IPS DF 4.7 (cell line): ENCODE data around the gene EIF4EBP3.
"Not testable (repeated sequence)": the region's sequence is repeated elsewhere in the genome, so short reads cannot be mapped to it uniquely, and the experiment has no call there.

Source experiments
- DNase-seq: peaks from one replicate; pipeline ENCODE4 v3.0.0-alpha.2; 2013; ENCODE audit warnings: low spot score; ENCODE audit errors: extremely low read depth

Gene EIF4EBP3

DNA sequence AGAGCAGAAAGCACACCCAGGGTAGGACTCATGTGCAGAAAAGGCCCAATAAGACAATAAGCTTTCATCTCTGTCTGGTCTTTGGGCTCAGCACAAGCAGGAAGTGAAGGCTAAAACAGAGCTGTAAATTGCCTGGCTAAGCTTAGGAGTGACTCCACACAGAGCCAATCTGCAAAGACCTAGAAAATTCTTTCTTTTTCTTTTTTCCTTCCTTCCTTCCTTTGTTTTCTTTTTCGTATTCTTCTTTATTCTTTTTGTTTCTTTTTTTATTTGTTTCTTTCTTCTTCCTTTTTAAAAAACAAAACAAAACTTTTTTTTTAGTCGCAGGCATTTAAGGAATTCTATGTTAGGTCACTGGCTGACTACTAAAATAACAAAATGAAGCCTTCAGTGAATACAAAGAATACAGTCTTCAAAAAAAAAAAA, 29.3 kb downstream of the EIF4EBP3 start:
- DNase-seq, result no peak

DNA sequence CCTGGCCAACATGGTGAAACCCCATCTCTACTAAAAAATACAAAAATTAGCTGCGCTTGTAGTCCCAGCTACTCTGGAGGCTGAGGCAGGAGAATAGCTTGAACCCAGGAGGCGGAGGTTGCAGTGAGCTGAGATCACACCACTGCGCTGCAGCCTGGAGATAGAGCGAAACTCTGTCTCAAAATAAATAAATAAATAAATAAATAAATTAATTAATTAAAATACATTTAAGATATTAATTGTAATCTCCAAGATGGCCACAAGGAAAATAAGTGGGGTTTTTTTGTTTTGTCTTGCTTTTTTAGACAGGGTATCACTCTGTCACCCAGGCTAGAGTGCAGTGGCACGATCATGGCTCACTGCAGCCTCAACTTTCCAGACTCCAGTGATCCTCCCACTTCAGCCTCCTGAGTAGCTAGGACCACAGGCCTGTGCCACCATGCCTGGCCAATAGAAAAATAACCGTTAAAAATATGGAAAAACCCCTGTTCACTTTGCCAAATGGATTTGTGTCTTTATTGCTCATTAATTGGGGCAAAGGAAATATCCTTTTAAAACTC, 31.8 kb downstream of the EIF4EBP3 start:
- DNase-seq, result not testable (repeated sequence)

- DNase-seq, result no peak
Measured at GRCh38 chr5:140587495-140587894, 40.0 kb downstream of the EIF4EBP3 start.

GRCh38 chr5:140588311-140589070, 41.0 kb downstream of the EIF4EBP3 start:
- DNase-seq, result no peak

DNA sequence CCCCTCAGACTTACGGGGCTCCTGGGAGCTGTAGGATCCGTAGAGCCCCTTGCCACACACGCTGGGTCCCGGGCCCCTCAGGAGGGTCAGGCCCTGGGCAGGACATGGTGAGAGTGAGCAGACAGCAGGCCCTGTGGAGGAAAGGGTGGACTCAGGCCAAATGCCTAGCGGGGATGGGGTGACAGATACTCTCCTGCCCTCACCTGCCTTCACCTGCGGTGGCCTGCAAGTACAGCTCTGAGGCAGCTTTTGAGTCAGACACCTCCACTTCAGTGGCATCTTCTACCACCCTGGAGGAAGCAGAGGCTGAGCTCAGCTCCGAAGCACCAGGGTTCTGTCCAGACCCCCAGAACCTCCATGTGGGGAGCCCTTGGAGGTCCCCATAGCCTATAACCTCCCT, 43.4 kb downstream of the EIF4EBP3 start:
- no peak for DNase-seq

- no peak for DNase-seq
Measured at GRCh38 chr5:140591747-140592372, 44.4 kb downstream of the EIF4EBP3 start.

- DNase-seq, result not testable (repeated sequence)
Measured at GRCh38 chr5:140593070-140593469, 45.6 kb downstream of the EIF4EBP3 start.

GRCh38 chr5:140594169-140594568, 46.7 kb downstream of the EIF4EBP3 start:
- DNase-seq, result no peak

DNA sequence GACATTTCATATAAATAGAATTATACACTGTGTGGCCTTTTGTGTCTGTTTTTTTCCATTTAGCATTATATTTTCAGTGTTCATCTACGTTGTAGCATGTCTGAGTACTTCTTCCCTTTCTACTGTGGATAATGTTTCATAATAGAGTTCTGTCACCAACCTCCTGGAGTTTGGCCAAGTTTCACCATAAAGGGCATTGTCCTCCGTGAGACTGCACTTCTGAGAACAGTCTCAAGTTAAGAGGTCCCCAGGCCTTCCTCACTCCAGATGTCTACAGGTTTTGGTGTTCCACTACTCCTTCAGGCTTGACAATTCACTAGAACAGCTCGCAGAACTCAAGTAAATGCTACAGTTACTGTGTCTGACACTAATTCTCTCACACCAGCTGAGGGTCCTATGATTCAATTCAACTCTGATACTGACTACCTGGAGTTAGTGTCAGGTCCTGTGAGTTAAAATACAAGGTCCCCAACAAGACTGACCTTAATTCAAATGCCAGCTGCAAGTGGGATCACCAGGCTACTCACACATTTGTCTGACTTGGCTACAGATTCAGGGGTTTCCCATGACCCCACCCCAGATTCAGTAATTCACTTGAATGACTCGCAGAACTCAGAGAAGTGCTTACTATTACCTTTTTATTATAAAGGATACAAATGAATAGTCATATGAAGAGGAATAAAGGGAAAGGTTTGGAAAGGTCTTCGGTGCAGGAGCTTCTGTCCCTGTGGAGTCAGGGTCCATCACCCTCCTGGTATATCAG, 48.3 kb downstream of the EIF4EBP3 start:
- DNase-seq, result no peak

- DNase-seq, result no peak
Measured at GRCh38 chr5:140596321-140596741, 48.9 kb downstream of the EIF4EBP3 start.

DNA sequence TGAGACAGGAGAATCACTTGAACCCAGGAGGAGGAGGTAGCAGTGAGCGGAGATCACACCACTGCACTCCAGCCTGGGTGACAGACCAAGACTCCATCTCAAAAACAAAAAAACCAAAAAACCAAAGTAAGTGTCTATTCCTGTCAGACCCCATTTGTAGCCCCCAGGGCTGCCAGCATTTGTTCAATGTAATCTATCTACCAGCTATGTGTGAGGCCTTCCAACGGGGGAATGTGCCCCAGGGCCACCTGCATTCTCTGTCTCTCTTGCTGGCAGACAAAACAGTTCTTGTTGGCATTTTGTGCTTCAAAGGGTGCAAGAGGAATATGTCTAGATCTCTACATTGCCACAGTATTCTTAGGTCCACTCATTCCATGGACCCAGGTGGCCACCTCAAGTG, 51.4 kb downstream of the EIF4EBP3 start:
- no peak for DNase-seq
